Esophagus squamous epithelium (tissue), 4 donors: ENCODE data around the gene DRAXIN.

ENCODE experiments used
- CTCF ChIP-seq, 6 experiments: fragments of 450-650 bp in 4 of 6; fragments of 200-600 bp in 2 of 6; sonication (generic) in 2 of 6; IDR thresholded peaks; one replicate each; pipeline ENCODE4 v1.5.1; 2016 to 2019; ENCODE audit warnings: antibody characterized with exemption in 6 of 6, mild to moderate bottlenecking in 4 of 6, moderate library complexity in 4 of 6
- POLR2A ChIP-seq, 4 donors: fragments of 450-650 bp; IDR thresholded peaks; one replicate each; pipeline ENCODE4 v1.6.1; 2017; ENCODE audit warnings: antibody characterized with exemption in 4 of 4, mild to moderate bottlenecking in 4 of 4, moderate library complexity in 3 of 4

GRCh38 chr1:11645270-11645669 lies 46.2 kb upstream of the DRAXIN start:
- no peak for TF ChIP-seq CTCF (IDR thresholded peaks at IDR 0.05)
- no peak for TF ChIP-seq POLR2A (IDR thresholded peaks at IDR 0.05)
